H1 (cell line): ENCODE measurements around the gene COL4A2.

Experiments used
- EP300 ChIP-seq, 2 experiments: IDR thresholded peaks; 1 replicate in 1 of 2; 2 replicates in 1 of 2; pipeline ENCODE4 v1.6.1; 2011 to 2012; ENCODE audit warnings: low read depth in 2 of 2, low read length in 2 of 2, mild to moderate bottlenecking in 2 of 2, borderline replicate concordance in 1 of 2, inconsistent platforms in 1 of 2, moderate library complexity in 1 of 2
- MAX ChIP-seq: IDR thresholded peaks from 2 replicates; pipeline ENCODE4 v1.6.1; 2012; ENCODE audit warnings: inconsistent platforms
- RFX5 ChIP-seq: IDR thresholded peaks from 2 replicates; pipeline ENCODE4 v1.6.1; 2011; ENCODE audit warnings: low read depth, low read length, improper control_type of control experiment, borderline replicate concordance

- no peak for TF ChIP-seq RFX5
- TF ChIP-seq MAX: no peak
- no peak for TF ChIP-seq EP300 (IDR thresholded peaks at IDR 0.05; ENCODE audit: borderline replicate concordance in 1 of 2, low read depth in 2 of 2, low read length in 2 of 2)
Observed at GRCh38 chr13:110390567-110390966, 83.5 kb downstream of the COL4A2 start.
